Breast epithelium (tissue), 3 donors: ENCODE data around the gene SYTL3.

Experiments used
- CTCF ChIP-seq, 3 donors: fragments of 450-650 bp; IDR thresholded peaks; one replicate each; pipeline ENCODE4 v1.5.1; 2016 to 2017; ENCODE audit warnings: antibody characterized with exemption in 3 of 3, mild to moderate bottlenecking in 3 of 3, moderate library complexity in 3 of 3
- POLR2AphosphoS5 ChIP-seq, 3 donors: sonication (generic); formaldehyde crosslinking; IDR thresholded peaks; one replicate each; pipeline ENCODE4 v1.6.1; 2017; ENCODE audit warnings: antibody characterized with exemption in 3 of 3

- TF ChIP-seq POLR2AphosphoS5 (IDR thresholded peaks at IDR 0.05), result no peak
- no peak for TF ChIP-seq CTCF (IDR thresholded peaks at IDR 0.05)
Measured at GRCh38 chr6:158729906-158730540, 80.2 kb downstream of the SYTL3 start.
